K562 (cell line): Measurements from ENCODE around the gene C6orf89.

Experiments
- CLOCK ChIP-seq: fragments of 250-450 bp; sonication (Bioruptor Pico); IDR thresholded peaks from 2 replicates; pipeline ENCODE4 v1.4.0; 2020; ENCODE audit warnings: mild to moderate bottlenecking, moderate library complexity, borderline replicate concordance
- MYC ChIP-seq, 2 experiments: fragments of 250-450 bp in 1 of 2; sonication (Bioruptor Pico) in 1 of 2; IDR thresholded peaks; 2 replicates each; pipeline versions ENCODE4 v1.5.1 to v1.6.1; 2012 to 2021; ENCODE audit warnings: low read depth in 2 of 2, borderline replicate concordance in 1 of 2, improper control_type of control experiment in 1 of 2, low read length in 1 of 2, mild to moderate bottlenecking in 1 of 2, moderate library complexity in 1 of 2
- NUFIP1 ChIP-seq: fragments of 450-650 bp; IDR thresholded peaks from 2 replicates; pipeline ENCODE4 v1.6.1; 2018; ENCODE audit not compliant: partially characterized antibody
- RFX5 ChIP-seq: IDR thresholded peaks from 2 replicates; pipeline ENCODE4 v1.6.1; 2011; ENCODE audit warnings: low read depth, mild to moderate bottlenecking, improper control_type of control experiment, low read length
- USF2 ChIP-seq: sonication (generic); formaldehyde crosslinking; IDR thresholded peaks from 2 replicates; pipeline ENCODE4 v1.5.0; 2020; ENCODE audit warnings: missing genetic modification reagents
- ZBTB1 ChIP-seq: sonication (generic); formaldehyde crosslinking; IDR thresholded peaks from 2 replicates; pipeline ENCODE4 v1.8.1; 2023; ENCODE audit warnings: missing genetic modification reagents, low read depth, mild to moderate bottlenecking, borderline replicate concordance
- ZNF253 ChIP-seq: fragments of 250-450 bp; sonication (Bioruptor Pico); conservative IDR thresholded peaks from 2 replicates; pipeline ENCODE4 v1.6.1; 2021; ENCODE audit warnings: mild to moderate bottlenecking
- ZNF3 ChIP-seq: fragments of 250-450 bp; sonication (Bioruptor Pico); IDR thresholded peaks from 2 replicates; pipeline ENCODE4 v1.5.0; 2021; ENCODE audit warnings: mild to moderate bottlenecking, moderate library complexity
- ZNF311 ChIP-seq: fragments of 250-450 bp; sonication (Bioruptor Pico); IDR thresholded peaks from 2 replicates; pipeline ENCODE4 v1.4.0; 2020; ENCODE audit warnings: mild to moderate bottlenecking, moderate library complexity
- TF ChIP-seq, protein P1 (sequence below): sonication (generic); formaldehyde crosslinking; IDR thresholded peaks from 2 replicates; pipeline ENCODE4 v1.9.0; 2022; ENCODE audit warnings: mild to moderate bottlenecking, missing genetic modification reagents

GRCh38 chr6:36860126-36860525 lies 25.6 kb upstream of the C6orf89 start:
- TF ChIP-seq, protein P1, sequence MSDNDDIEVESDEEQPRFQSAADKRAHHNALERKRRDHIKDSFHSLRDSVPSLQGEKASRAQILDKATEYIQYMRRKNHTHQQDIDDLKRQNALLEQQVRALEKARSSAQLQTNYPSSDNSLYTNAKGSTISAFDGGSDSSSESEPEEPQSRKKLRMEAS (CRISPR knock-in tag), result no peak
- no peak for TF ChIP-seq NUFIP1
- TF ChIP-seq USF2 (CRISPR knock-in tag), result no peak
- TF ChIP-seq MYC (IDR thresholded peaks at IDR 0.05; ENCODE audit: low read depth, low read length), result no peak
- no peak for TF ChIP-seq MYC (CRISPR knock-in tag; IDR thresholded peaks at IDR 0.05; ENCODE audit: borderline replicate concordance, low read depth)
- no peak for TF ChIP-seq ZNF253
- no peak for TF ChIP-seq CLOCK (CRISPR knock-in tag)
- no peak for TF ChIP-seq ZBTB1 (CRISPR knock-in tag)
- TF ChIP-seq RFX5, result no peak
- no peak for TF ChIP-seq ZNF3 (CRISPR knock-in tag)
- no peak for TF ChIP-seq ZNF311 (CRISPR knock-in tag)
